Coronary artery (tissue), 2 donors: ENCODE measurements around the gene TEPSIN.

ENCODE experiments used
- DNase-seq: peaks from one replicate; pipeline ENCODE4 v3.0.0-alpha.2; 2017; ENCODE audit warnings: low spot score
- H3K27ac ChIP-seq, 2 donors: fragments of 200-600 bp; sonication (generic); one replicate each; pipeline ENCODE4 v1.5.1; 2016 to 2019
- H3K4me3 ChIP-seq: fragments of 200-600 bp; sonication (generic); 2 replicates; pipeline ENCODE4 v1.5.1; 2016; ENCODE audit warnings: mild to moderate bottlenecking, moderate library complexity
- TF ChIP-seq, protein P1 (sequence below): fragments of 200-600 bp; sonication (generic); IDR thresholded peaks from one replicate; pipeline ENCODE4 v1.5.1; 2019; ENCODE audit warnings: antibody characterized with exemption

The TEPSIN gene

DNA sequence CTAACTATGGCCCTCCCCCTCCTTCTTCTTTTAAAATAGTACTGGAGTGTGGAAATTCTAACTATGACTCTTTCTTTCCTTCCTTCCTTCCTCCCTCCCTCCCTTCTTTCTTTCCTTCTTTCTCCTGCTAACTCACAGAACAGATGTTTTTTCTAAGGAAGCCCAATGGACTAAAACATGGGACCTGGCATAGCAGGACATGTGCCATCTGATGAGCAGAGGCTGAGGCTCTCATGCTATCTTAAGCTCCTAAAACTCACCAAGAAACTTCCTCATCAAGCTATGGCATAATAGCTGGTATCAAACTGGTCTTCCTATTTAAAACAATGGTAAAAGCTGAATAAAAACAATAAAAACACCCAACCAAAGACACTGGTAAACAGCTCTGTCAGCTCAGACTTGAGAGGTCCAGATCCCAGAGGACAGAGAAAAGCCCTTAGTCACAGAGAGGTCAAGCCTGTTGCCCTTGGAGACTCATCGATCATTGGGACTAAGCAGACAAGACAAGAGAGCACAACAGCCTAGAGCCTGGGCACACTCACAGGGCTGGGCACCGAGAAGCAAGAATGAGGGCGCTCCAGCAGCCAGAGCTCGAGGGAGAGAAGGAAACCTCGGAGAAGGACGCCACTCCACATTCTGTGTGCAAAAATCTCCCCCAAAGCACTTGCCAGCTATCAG, 28.7 kb upstream of the TEPSIN start:
- no peak overlapping the region for H3K4me3 ChIP-seq
- no peak overlapping the region for H3K27ac ChIP-seq
- no peak for DNase-seq
- TF ChIP-seq, protein P1, sequence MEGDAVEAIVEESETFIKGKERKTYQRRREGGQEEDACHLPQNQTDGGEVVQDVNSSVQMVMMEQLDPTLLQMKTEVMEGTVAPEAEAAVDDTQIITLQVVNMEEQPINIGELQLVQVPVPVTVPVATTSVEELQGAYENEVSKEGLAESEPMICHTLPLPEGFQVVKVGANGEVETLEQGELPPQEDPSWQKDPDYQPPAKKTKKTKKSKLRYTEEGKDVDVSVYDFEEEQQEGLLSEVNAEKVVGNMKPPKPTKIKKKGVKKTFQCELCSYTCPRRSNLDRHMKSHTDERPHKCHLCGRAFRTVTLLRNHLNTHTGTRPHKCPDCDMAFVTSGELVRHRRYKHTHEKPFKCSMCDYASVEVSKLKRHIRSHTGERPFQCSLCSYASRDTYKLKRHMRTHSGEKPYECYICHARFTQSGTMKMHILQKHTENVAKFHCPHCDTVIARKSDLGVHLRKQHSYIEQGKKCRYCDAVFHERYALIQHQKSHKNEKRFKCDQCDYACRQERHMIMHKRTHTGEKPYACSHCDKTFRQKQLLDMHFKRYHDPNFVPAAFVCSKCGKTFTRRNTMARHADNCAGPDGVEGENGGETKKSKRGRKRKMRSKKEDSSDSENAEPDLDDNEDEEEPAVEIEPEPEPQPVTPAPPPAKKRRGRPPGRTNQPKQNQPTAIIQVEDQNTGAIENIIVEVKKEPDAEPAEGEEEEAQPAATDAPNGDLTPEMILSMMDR = no peak

DNA sequence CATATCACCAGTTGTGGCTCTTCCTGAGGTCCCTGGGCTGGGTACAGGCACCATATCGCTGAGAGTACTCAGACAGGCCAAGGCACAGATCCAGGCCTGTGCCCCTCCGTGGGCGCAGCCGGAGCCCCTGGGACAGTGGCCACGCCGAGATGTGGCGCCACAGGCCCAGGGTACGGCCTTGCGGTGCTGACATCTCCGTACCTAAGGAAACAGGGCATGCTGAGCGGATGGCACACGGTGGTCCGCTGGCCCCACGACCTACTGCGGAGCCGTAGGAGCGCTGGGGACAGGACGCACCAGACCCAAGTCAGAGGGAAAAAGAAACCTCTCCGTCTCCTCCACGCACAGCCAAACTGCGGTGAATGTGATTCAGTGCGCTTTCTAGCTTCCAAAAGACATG, 26.7 kb upstream of the TEPSIN start:
- TF ChIP-seq, protein P1 = no peak
- Histone ChIP-seq H3K4me3 (no peak overlapping the region), H3K27ac (no peak overlapping the region)
- no peak for DNase-seq

DNA sequence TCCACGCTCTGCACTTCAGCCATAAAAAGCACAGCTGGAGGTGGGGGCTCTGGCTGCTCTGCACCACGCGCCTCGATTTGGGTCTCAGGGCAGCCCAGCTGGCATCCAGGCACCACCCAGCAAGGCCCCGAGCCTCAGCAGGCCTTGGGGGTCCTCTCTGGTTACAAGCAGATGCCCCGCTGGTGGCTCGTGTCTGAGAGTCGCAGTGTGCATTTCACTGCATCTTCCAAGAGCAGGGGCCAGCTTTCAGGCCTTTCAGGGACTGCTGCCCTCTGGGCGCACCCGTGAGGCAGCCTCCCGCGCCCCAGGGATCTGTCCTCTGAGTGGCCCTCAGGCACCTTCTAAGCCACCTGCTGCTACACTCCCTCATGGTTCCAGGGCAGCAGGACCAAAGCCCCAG, 25.8 kb upstream of the TEPSIN start:
- no peak for DNase-seq
- TF ChIP-seq, protein P1 = no peak
- Histone ChIP-seq H3K27ac (no peak overlapping the region), H3K4me3 (no peak overlapping the region)

DNA sequence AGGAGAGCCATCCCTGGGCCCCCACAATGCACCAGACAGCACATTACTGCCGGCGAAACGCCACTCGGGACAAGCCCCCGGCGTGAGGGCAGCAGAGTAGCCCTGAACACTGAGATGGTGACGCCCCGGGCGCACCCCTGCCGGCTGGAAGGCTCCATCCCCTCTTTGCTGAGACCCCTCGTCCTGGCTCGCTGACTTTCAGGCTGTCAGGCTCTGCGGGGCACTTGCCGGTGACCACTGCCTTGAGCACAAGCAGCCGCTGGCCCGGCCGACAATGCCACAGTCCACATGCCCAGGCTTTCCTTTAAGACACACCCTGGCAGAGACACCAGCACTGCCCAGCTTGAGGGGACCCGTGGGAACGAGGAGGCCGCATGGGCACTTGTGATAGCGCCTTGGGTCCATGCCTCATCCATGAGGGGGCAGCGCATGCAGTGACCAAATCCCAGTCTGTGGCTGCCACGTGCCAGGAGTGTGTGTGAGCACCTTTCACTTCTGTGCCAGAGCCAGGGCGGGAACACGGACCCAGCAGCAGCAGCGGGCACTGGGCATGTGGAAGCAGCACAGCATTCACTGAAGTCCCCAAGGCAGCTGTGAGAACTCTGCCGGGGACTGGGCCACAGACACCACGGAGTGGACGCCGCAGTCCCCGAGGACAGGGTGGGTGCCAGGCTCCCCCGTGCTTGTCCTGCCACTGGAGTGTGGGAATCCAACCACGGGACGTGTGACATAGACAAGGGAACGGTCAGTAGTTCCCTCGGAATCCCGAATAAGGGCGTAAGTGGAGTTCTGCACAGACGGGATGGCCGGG, 24.7 kb upstream of the TEPSIN start:
- DNase-seq = no peak
- Histone ChIP-seq H3K4me3 (no peak overlapping the region), H3K27ac (no peak overlapping the region)
- TF ChIP-seq, protein P1 = no peak

DNA sequence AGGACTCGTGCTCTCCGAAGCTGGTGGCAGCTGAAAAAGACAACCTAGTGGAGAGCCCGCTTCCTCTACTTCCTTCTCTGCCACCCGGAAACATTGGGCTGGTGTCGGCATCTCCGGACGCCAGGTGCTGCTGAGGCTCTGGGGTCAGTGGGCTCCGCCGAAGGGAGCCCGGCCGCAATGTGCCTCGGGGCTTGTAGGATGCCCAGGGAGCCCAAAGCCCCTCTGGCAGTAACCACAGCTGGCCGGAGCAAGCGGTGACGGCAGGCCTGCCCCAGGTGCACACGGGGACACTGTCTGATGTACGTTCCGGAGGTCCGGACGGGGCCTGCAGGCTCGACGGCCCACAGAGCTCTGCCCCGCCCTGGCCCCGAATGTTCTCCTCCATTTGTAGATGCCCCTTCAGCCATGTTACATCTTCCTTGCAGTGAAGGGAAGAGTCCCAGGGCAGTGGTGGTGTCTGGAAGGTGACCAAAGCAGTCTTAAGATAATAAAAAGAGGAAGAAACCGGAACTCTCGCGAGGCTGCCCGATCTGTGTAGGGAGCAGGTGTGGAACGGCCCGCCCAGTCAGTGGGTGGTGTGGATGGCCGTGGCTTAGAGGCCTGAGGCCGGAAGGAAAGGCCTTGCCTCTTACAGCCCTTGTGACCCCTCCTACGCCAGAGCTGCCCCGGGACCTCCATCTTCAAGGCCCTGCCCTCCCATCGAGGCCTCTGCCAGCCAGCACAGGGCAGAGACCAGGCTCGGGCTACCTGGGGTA, 22.9 kb upstream of the TEPSIN start:
- Histone ChIP-seq H3K27ac (no peak overlapping the region), H3K4me3 (no peak overlapping the region)
- no peak for DNase-seq
- TF ChIP-seq, protein P1 = no peak

DNA sequence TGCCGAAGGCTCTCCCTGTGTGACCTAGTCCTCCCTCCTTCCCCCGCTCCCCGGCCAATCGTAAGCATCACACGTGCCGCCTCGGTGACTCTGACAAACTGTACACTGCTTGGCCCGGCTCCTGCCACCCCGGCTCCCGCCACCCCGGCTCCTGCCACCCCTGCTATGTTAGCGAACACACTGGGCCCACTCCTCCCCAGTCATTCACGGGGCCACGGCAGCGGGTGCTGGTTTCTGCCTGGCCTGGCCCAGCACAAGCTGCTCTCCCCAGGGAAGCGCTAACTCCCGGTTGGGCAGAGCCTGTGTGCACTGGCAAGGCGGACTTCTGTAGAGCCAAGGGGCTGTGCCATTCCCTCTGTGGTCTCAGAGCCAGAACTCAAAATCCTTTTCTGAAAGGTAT, 22.2 kb upstream of the TEPSIN start:
- Histone ChIP-seq H3K27ac (no peak overlapping the region), H3K4me3 (no peak overlapping the region)
- TF ChIP-seq, protein P1 = no peak
- no peak for DNase-seq
